GM10248 (cell line): ENCODE measurements around the gene CANT1.
A peak's percentile ranks its signal among the peaks of the same experiment; 100 is the strongest.
"Not testable (repeated sequence)": the region's sequence is repeated elsewhere in the genome, so short reads cannot be mapped to it uniquely, and the experiment has no call there.

Experiments
- CTCF ChIA-PET: fragments of 300-600 bp; sonication (Branson Sonifier 250); formaldehyde crosslinking; extraction: SDS; loops from one replicate; lab custom pipeline; 2021; ENCODE audit warnings: antibody characterized with exemption; lab: Yijun Ruan, JAX
- POLR2A ChIA-PET: fragments of 350-650 bp; sonication (Branson Sonifier 250); formaldehyde crosslinking; extraction: SDS; loops from one replicate; lab custom pipeline; 2020; ENCODE audit warnings: antibody characterized with exemption; lab: Yijun Ruan, JAX
- DNase-seq: peaks from one replicate; pipeline ENCODE4 v3.0.0; 2012; ENCODE audit errors: extremely low spot score
- TF ChIP-seq, protein P1 (sequence below): IDR thresholded peaks from 2 replicates; pipeline ENCODE4 v1.5.1; 2012; ENCODE audit warnings: mild to moderate bottlenecking, low read depth; ENCODE audit errors: extremely low read depth, missing control alignments, control extremely low read depth

The CANT1 gene

DNA sequence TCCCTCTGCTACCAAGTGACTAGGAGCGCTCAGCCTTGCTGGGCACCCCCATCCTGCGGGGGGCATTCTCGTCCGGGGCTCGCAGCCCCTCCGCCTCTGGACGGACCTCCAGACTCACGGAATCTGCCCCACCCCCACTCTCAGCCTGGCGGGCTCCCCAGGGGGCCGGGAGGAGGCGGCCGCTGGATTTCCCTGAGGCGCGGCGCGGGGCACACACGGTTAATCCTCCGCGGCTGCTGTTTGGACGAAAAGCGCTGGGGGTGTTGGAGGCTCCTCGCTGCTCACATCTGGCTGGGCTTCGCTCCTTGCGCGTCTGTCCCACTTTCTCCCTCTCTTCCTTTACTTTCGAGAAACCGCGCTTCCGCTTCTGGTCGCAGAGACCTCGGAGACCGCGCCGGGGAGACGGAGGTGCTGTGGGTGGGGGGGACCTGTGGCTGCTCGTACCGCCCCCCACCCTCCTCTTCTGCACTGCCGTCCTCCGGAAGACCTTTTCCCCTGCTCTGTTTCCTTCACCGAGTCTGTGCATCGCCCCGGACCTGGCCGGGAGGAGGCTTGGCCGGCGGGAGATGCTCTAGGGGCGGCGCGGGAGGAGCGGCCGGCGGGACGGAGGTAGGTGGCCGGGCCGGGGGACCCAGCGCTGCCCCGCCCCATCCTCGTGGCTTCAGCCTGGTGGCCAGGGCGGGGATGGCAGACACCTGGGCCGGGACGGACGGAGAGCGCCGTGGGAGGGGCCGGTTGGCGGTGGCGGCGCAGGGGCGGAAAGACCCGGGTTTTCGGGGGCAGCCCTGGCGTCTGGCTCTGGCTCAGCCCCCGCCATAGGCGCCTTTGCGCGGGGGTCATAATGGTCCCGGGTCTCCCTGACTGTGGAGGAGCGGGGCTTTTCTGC lies 14.6 kb upstream of the CANT1 start, which contains the start of gene C1QTNF1:
Gene C1QTNF1 (plus strand): TSS at position 284 of the 886 bp plus-strand sequence. CDS start 19,800 bp downstream, outside the sequence.
- ChIA-PET POLR2A (no interaction called here), CTCF (no interaction called here)
- TF ChIP-seq, protein P1, sequence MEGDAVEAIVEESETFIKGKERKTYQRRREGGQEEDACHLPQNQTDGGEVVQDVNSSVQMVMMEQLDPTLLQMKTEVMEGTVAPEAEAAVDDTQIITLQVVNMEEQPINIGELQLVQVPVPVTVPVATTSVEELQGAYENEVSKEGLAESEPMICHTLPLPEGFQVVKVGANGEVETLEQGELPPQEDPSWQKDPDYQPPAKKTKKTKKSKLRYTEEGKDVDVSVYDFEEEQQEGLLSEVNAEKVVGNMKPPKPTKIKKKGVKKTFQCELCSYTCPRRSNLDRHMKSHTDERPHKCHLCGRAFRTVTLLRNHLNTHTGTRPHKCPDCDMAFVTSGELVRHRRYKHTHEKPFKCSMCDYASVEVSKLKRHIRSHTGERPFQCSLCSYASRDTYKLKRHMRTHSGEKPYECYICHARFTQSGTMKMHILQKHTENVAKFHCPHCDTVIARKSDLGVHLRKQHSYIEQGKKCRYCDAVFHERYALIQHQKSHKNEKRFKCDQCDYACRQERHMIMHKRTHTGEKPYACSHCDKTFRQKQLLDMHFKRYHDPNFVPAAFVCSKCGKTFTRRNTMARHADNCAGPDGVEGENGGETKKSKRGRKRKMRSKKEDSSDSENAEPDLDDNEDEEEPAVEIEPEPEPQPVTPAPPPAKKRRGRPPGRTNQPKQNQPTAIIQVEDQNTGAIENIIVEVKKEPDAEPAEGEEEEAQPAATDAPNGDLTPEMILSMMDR = no peak
- peak; percentile 53 for DNase-seq

DNA sequence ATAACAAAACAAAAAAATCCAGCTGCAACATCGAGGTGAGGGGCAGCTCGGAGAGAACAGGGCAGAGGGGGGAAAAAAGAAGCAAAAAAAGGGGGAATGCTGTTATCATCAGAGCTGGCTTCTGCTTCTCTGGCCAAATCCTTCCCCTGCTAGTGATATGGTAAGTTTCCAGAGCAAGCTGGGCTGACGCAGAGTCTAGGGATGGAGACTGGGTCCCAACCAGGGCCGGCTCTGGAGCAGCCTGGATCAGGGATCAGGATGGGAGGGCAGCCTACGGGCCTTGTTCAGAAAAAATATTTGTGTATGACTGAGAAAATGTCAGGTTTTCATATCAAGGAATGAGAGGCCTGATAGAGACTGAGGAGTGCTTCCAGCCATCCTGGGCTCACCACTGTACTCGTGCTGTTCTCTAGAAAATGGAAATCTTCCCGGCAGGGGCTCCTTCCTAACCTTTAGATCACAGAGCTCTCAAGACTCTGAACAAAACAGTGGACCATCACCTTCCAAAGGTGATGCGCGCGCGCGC lies 13.7 kb upstream of the CANT1 start:
- ChIA-PET CTCF (interaction anchor here (1.3 to 3.3 kb wide), 2 partner anchors 19 to 20 kb away, joined by 3 to 24 read pairs; no protein-coding TSS in a partner anchor), POLR2A (no interaction called here)
- TF ChIP-seq, protein P1 = no peak
- DNase-seq = no peak

DNA sequence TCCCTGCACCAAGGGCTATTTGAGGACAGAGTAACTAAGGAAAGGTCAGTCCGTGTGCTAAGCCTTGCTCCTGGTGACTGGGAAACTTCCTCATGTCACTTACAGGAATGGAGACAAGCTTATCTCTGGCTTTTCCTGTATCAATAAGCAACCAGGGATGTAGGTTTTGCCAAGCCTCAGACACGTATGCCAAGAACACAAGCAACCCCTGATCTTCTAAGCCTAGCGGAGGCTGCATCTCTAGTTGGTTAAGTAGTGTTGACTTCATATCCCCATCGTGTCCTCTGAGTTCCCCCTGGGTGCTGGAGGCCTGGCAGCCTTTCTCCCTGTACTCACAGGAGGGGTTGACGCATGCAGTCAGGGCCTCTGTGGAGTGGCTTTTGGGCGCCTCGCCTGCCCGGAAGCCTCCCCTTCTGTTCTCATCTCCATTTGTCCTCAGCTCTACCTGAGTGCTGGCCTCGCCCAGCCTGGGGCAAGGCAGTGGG lies 13.0 kb upstream of the CANT1 start:
- CTCF ChIA-PET = interaction anchor here (1.2 to 3.3 kb wide), 4 partner anchors 19 to 43 kb away, joined by 3 to 24 read pairs (median 4); no protein-coding TSS in a partner anchor
- TF ChIP-seq, protein P1 = no peak
- POLR2A ChIA-PET = no interaction called here
- DNase-seq = no peak

DNA sequence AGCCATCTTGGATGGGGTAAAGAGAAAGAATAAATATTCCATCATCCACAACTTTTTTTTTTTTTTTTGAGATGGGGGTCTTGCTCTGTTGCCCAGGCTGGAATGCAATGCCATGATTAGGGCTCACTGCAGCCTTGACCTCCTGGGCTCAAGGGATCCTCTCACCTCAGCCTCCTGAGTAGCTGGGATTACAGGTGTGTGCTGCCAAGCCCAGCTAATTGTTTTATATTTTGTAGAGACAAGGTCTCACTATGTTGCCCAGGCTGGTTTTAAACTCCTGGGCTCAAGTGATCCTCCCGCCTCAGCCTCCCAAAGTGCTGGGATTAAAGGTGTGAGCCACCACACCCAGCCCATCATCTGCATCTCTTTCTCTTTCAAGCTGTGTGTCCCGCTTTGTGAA lies 12.4 kb upstream of the CANT1 start:
- POLR2A ChIA-PET, DNase-seq: not testable (repeated sequence)
- CTCF ChIA-PET = interaction anchor here (0.9 to 3.3 kb wide), 5 partner anchors 20 to 370 kb away, joined by 3 to 24 read pairs (median 5); no protein-coding TSS in a partner anchor

DNA sequence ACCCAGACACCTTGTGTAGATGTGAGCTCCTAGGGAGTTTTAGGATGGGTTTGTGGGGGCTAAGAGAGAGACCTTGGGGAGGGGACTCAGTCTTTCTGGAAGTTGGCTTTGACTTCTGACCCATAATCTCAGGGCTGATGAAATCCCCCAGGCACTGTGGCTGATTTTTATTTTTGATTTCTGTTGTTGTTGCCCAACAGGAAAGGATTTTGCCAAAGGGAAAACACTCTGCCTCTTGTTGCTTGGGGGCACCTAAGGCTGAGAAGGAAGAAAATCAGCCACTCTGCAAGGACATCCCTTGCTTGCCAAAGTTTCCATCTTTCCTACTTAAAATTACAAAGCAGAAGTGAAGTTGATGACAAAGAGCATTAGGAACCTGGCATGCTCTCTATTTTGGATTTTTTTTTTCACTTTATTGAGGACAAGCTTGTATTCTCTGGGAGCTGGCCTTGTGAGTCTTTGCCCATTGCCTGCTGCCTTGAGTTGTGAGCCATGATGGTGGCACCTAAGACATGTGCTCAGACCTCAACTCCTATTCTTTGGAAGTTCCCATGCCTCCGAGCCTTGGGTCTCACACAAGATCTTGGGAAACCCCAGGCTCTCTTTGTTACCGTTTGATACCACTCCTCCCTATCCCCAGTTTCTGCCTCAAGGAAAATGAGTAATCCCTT lies 11.2 kb upstream of the CANT1 start:
- no peak for DNase-seq
- POLR2A ChIA-PET = no interaction called here
- TF ChIP-seq, protein P1 = no peak
- CTCF ChIA-PET = interaction anchor here (0.8 to 3.4 kb wide), 8 partner anchors 13 to 371 kb away, joined by 3 to 24 read pairs (median 4); no protein-coding TSS in a partner anchor

DNA sequence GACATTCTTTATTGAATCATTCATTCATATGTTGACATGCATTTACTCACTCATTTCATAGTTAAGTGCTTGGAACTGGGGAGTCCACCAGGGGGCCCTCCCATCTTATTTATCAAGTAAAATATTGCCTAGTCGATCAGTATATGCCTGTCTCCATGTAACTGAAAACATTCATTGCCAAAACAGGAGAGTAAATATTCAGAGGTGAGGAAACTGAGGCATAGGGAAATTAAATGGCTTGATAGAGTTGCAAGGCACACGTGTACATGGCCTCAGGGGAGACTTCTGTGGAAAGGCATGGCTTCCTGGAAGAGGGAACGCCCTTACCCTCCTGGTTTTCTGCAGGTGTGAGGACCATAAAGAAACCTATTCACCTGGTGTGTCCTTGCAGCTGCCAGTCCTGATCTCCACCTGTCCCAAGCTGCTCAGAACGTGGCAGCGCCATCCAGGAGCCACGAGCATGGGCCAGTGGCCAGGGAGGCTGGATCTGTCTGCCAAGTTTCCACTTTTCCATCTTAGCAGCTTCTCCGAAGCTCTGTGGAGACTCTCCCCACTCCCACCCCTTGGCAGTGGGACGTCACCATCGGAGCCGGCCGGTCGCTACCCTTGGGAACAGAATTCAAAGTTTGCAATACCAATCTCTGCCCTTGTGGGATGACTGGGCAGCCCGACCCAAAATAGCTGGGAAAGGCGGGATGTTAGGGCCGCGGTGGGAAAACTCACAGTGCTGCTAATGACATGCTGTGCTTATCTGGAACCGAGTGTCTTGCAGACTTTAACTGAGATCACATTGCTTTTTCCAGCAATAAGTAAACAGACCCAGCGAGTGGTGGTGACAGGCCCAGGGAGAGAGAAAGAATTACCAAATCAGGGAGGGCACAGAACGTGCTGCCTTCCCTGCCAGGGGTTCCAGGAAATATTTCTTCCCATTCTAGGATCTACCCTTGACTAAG lies 10.3 kb upstream of the CANT1 start:
- ChIA-PET CTCF (interaction anchor here (0.7 to 3.4 kb wide), 10 partner anchors 13 to 372 kb away, joined by 3 to 24 read pairs (median 4); no protein-coding TSS in a partner anchor), POLR2A (no interaction called here)
- no peak for DNase-seq
- TF ChIP-seq, protein P1 = peak; percentile 37
